Thymus (tissue), 11 donors: ENCODE measurements around the gene DBN1. TPM values are rescaled to one million over a fixed set of nuclear protein-coding genes. Genes with fewer than 3 reads are reported as not detected.

Experiments
- DNase-seq, 9 donors: peaks; one replicate each; pipeline ENCODE4 v3.0.0-alpha.2; 2013; ENCODE audit warnings: low spot score in 9 of 9, low read depth in 6 of 9, missing footprints in 1 of 9
- H3K27ac ChIP-seq, 2 donors: one replicate each; pipeline ENCODE4 v1.5.1; 2013; ENCODE audit warnings: control low read depth in 1 of 2, low read depth in 1 of 2, low read length in 1 of 2, mild to moderate bottlenecking in 1 of 2, moderate library complexity in 1 of 2
- H3K27me3 ChIP-seq, 2 donors: one replicate each; pipeline ENCODE4 v1.5.1; 2013; ENCODE audit warnings: low read length in 1 of 2; ENCODE audit not compliant: control insufficient read depth in 2 of 2, insufficient read depth in 1 of 2
- H3K36me3 ChIP-seq, 2 donors: one replicate each; pipeline ENCODE4 v1.5.1; 2013; ENCODE audit warnings: low read length in 1 of 2, mild to moderate bottlenecking in 1 of 2, moderate library complexity in 1 of 2; ENCODE audit not compliant: control insufficient read depth in 2 of 2, insufficient read depth in 2 of 2
- H3K4me1 ChIP-seq, 2 donors: one replicate each; pipeline ENCODE4 v1.5.1; 2013; ENCODE audit warnings: low read length in 2 of 2; ENCODE audit not compliant: control insufficient read depth in 2 of 2, insufficient read depth in 2 of 2
- H3K4me3 ChIP-seq, 2 donors: one replicate each; pipeline ENCODE4 v1.5.1; 2013; ENCODE audit warnings: low read length in 2 of 2, control low read depth in 1 of 2, mild to moderate bottlenecking in 1 of 2
- H3K9me3 ChIP-seq, 2 donors: one replicate each; pipeline ENCODE4 v1.5.1; 2013; ENCODE audit warnings: low read length in 1 of 2, mild to moderate bottlenecking in 1 of 2; ENCODE audit not compliant: control insufficient read depth in 2 of 2, insufficient read depth in 1 of 2
- WGBS: extraction: QIAGEN DNeasy Blood & Tissue Kit; methylation state at CpG from one replicate; pipeline ENCODE4 v1.1.7; 2013; 5-methylcytosine and 5-hydroxymethylcytosine counted together
- polyA plus RNA-seq: library from polyadenylated mRNA; stranded (reverse); fragments of 200-250 nt; gene quantifications from one replicate; pipeline ENCODE4 v1.2.3, GENCODE V29; 2013
- total RNA-seq: library from RNA; stranded (reverse); fragments of 120-200 nt; gene quantifications from one replicate; pipeline ENCODE4 v1.2.4, GENCODE V29; 2013
- donor health status: healthy.

Gene DBN1
- total and polyA plus RNA-seq, 2 donors = 32.3 to 34.3 TPM

DNA sequence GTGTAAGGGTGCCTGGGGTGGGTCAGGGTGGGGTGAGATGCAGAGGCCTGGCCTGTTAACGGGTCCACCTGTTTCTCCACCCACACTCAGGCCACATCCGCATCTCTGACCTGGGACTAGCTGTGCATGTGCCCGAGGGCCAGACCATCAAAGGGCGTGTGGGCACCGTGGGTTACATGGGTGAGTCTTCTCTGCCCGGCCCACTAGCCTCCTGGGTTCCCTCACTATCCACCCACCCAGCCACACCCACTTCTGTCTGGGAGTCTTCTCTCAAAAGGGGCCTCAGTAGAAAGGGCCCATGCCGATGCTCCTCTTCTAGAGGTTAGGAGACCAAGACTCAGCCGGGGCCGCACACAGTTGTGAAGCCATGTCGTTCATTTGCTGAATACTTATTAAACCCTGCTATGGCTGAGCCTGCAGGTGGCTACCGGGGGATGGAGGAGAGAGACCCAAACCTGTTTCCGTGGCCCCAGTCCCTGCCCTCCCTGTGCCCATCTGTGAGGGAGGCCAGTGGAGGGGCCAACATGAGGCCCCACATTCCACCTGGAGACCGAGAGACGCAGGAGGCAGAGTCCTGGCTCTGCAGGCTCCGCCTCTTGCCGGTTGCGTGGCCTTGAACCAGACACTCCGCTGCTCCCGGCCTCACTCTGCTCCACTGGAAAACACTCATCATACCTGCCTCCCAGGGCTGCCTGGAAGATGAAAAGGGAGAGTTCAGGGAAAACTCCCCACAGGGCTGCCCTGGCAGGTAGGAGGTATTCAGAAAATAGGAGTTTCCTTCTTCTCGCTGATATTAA is 38.3 kb downstream of the DBN1 start:
- H3K27ac ChIP-seq = no peak overlapping the region
- peaks cover 78 to 96% of the 10 kb centered on the region in 2 donors for H3K36me3 ChIP-seq
- H3K27me3 ChIP-seq = no peaks in the 10 kb centered on the region
- DNase-seq = no peak
- no peak overlapping the region for H3K4me3 ChIP-seq
- H3K4me1 ChIP-seq = peaks cover 26 to 50% of the 10 kb centered on the region in 2 donors
- no peaks in the 10 kb centered on the region for H3K9me3 ChIP-seq
- WGBS = 98% methylated on average over 20 of the region's 20 CpGs

DNA sequence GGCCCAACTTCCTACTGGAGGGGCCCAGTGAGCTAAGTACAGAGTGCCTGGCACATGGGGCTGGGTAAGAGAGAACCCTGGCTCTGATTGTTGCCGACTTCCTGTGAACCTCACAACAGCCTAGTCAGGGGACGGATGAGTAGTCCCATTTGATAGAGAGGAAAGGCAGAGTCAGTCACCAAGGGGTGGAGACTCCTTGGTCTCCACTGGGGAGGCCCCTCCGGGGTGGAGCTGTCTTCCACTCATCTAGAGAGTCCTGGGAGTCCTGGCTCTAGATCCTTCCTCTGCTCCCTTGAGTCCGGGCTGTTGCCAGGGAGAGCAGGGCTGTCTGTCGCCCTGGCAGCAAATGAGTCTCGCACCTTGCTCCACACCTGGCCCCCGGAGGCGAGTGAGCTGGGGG is 39.0 kb downstream of the DBN1 start:
- Histone ChIP-seq H3K9me3 (no peaks in the 10 kb centered on the region), H3K27ac (no peak overlapping the region), H3K36me3 (peaks cover 74 to 95% of the 10 kb centered on the region in 2 donors), H3K4me3 (no peak overlapping the region), H3K27me3 (no peaks in the 10 kb centered on the region), H3K4me1 (peaks cover 33 to 57% of the 10 kb centered on the region in 2 donors)
- 96% methylated on average over 8 of the region's 8 CpGs for WGBS
- DNase-seq = no peak

DNA sequence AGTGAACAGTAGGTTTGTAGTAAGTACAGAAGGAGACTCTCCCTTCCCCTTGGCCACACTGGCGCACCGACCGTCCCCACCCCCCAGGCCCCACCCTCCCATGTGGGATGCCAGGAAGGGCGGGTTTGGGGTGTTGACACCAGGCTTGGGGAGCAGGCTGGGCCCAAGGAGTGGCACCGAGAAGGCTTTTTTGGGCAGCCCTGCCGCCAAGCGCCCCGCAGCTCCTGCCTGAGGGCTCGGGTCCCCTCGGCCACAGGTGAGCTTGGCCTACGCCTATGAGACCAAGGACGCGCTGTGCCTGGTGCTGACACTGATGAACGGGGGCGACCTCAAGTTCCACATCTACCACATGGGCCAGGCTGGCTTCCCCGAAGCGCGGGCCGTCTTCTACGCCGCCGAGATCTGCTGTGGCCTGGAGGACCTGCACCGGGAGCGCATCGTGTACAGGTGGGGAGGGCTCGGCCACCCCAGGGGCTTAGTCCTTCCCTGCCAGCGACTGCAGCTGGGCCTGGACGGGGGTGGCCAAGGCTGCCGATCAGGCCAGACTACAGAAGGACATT is 39.7 kb downstream of the DBN1 start:
- H3K4me3 ChIP-seq = no peak overlapping the region
- 97% methylated on average over 29 of the region's 29 CpGs for WGBS

DNA sequence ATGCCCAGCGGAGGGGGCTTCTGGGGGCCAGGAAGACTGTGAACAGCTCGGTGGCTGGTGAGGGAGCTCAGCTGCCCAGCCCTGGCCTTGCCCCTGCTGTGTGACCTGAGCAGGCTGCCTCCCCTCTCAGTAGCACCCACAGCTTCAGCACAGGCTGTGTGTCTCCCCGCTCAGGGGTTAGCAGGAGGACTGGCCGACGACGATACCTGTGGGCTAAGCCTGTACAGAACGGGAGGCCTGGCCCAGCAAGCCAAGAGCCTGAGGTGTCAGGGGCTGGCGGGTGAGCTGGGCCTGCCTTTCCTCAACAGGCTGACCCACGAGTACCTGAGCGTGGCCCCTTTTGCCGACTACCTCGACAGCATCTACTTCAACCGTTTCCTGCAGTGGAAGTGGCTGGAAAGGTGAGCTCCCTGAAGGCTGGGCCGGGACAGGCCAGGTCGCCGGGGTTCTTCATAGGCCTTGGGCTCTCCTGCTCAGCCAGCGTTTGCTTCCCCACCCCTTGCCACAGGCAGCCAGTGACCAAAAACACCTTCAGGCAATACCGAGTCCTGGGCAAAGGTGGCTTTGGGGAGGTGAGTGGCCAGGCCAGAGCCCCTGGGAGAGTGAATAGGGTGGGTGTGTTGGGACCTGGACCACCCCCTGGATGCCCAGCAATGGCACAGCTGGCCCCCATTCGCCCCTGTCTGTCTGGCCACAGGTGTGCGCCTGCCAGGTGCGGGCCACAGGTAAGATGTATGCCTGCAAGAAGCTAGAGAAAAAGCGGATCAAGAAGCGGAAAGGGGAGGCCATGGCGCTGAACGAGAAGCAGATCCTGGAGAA is 40.4 kb downstream of the DBN1 start:
- Histone ChIP-seq H3K9me3 (no peaks in the 10 kb centered on the region), H3K4me3 (no peak overlapping the region), H3K4me1 (peaks cover 46 to 71% of the 10 kb centered on the region in 2 donors), H3K27ac (peak overlapping the region in 1 of 2 donors; percentile 25), H3K27me3 (no peaks in the 10 kb centered on the region), H3K36me3 (peaks cover 66 to 89% of the 10 kb centered on the region in 2 donors)
- no peak for DNase-seq
- WGBS = 96% methylated on average over 25 of the region's 25 CpGs

More for the DNA sequence above, 39.7 kb downstream of the DBN1 start:
- Histone ChIP-seq H3K36me3 (peaks cover 72 to 91% of the 10 kb centered on the region in 2 donors), H3K27me3 (no peaks in the 10 kb centered on the region), H3K4me1 (peaks cover 40 to 64% of the 10 kb centered on the region in 2 donors), H3K27ac (no peak overlapping the region), H3K9me3 (no peaks in the 10 kb centered on the region)
- DNase-seq = no peak

DNA sequence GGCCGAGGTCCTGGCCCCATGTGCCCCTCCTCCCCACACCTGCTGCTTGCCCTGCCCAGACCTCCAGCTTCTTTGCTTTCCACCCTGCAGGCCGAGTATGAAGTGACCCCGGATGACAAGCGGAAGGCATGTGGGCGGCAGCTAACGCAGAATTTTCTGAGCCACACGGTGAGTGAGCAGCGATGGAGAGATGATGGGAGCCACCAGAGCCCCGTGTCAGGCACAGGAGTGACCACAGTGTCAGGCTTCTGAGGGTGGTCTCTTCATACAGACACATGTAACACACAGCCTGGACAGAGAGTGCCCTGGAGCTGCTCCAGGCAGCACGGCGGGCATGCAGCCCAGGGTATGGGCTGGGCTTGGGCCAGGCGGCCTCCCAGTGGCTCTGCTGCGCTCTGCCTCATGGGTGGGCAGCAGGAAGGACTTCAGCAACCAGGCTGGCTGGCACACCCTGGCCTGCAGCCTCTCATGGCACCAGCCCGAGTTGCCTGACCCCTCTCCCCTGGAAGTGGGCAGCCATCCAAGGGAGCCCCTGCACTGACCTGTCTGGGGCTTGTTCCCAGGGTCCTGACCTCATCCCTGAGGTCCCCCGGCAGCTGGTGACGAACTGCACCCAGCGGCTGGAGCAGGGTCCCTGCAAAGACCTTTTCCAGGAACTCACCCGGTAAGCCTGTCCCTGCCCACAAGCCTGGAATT is 41.1 kb downstream of the DBN1 start:
- H3K27me3 ChIP-seq = no peaks in the 10 kb centered on the region
- no peaks in the 10 kb centered on the region for H3K9me3 ChIP-seq
- peak overlapping the region; percentile 21 to 35 for H3K4me3 ChIP-seq
- peak overlapping the region; percentile 89 to 96 for H3K27ac ChIP-seq
- peaks cover 58 to 83% of the 10 kb centered on the region in 2 donors for H3K36me3 ChIP-seq
- DNase-seq = no peak
- 88% methylated on average over 18 of the region's 18 CpGs for WGBS
- H3K4me1 ChIP-seq = peaks cover 51 to 78% of the 10 kb centered on the region in 2 donors

DNA sequence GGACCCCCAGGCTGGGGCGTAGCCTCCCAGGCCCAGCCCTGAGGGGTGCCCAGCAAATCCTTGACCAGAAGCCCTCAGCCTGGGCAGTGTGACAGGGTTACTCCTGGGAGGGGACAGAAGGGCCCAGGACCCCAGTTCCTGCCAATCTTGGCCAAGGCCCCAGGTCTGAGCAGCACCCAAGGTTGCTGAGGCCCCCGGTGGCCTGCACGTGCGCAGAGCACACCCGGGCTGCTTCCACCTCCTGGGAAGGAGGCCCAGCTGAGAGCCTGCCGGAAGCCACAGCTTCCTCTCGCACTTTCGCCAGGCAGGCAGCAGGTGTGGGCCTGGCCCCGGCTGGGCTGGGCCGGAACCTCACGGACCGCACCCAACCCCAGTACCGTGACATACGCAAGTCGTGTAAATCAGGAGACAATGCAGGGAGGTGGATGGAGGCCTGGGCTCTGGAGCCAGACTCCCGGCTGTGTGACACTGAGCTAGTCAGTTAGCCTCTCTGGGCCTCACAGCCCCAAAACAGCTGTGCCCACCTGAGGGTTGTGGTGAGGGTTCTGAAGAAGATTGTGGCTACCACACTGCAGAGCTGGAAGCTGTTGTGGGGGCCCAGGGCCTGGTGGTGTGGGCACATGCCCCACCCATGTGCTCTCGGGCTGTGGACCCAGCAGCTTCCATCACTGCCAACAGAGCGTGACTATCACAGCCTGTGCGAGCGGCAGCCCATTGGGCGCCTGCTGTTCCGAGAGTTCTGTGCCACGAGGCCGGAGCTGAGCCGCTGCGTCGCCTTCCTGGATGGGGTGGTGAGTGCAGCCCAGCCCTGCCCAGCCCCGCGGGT is 41.9 kb downstream of the DBN1 start:
- H3K4me1 ChIP-seq = peaks cover 51 to 81% of the 10 kb centered on the region in 2 donors
- H3K4me3 ChIP-seq = peak overlapping the region; percentile 21 to 35
- peaks cover 54 to 77% of the 10 kb centered on the region in 2 donors for H3K36me3 ChIP-seq
- no peaks in the 10 kb centered on the region for H3K9me3 ChIP-seq
- H3K27ac ChIP-seq = peak overlapping the region; percentile 89 to 96
- peak in 5 of 9 donors; percentile 59 to 90 (median 76) for DNase-seq
- no peaks in the 10 kb centered on the region for H3K27me3 ChIP-seq
- WGBS = 20% methylated on average over 29 of the region's 29 CpGs

DNA sequence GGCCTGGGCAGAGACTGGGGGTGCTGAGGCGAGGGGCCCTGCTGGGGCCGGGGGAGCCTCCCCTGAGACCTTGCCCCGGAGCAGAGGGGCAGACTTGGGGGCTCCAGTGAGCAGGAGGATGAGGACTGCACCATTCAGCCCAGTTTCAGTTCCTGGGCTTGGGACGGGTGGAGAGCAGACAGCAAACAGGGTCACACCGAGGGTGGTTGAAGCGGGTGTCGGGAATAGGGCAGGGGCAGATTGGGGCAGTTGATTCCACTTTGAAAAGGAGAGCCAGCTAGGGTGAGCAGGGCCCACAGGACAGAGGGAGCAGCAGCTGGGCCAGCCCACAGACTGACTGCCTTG is 42.5 kb downstream of the DBN1 start:
- DNase-seq = no peak
- Histone ChIP-seq H3K27ac (peak overlapping the region; percentile 89 to 96), H3K36me3 (peaks cover 48 to 72% of the 10 kb centered on the region in 2 donors), H3K4me1 (peaks cover 51 to 80% of the 10 kb centered on the region in 2 donors), H3K4me3 (peak overlapping the region; percentile 21 to 35), H3K27me3 (no peaks in the 10 kb centered on the region), H3K9me3 (no peaks in the 10 kb centered on the region)
- 68% methylated on average over 7 of the region's 7 CpGs for WGBS
